GM18858 (cell line): ENCODE results near the gene NHSL2.
"Not testable (repeated sequence)": the region's sequence is repeated elsewhere in the genome, so short reads cannot be mapped to it uniquely, and the experiment has no call there.

Experiments used
- ATAC-seq: cut with Tn5 transposase; IDR thresholded peaks from one replicate; pipeline ENCODE4 v1.9.1; 2021; ENCODE audit not compliant: unreplicated experiment

The NHSL2 gene

GRCh38 chrX:71910643-71910985 is at the start of gene NHSL2:
Gene NHSL2 (plus strand): TSS chrX:71910845.
- no peak for ATAC-seq

GRCh38 chrX:71867680-71868079 is 43.0 kb upstream of the NHSL2 start:
- ATAC-seq: no peak

- not testable (repeated sequence) for ATAC-seq
Observed at GRCh38 chrX:71869566-71869965, 41.1 kb upstream of the NHSL2 start.

- no peak for ATAC-seq
Observed at GRCh38 chrX:71870208-71871098, 40.2 kb upstream of the NHSL2 start.

GRCh38 chrX:71871367-71871766 is 39.3 kb upstream of the NHSL2 start:
- ATAC-seq: no peak

- no peak for ATAC-seq
Observed at GRCh38 chrX:71872542-71873458, 37.8 kb upstream of the NHSL2 start.

GRCh38 chrX:71873459-71873833 is 37.2 kb upstream of the NHSL2 start:
- no peak for ATAC-seq

- ATAC-seq: not testable (repeated sequence)
Observed at GRCh38 chrX:71876841-71877240, 33.8 kb upstream of the NHSL2 start.

- ATAC-seq: no peak
Observed at GRCh38 chrX:71885099-71885498, 25.5 kb upstream of the NHSL2 start.

- ATAC-seq: no peak
Observed at GRCh38 chrX:71895607-71896006, 15.0 kb upstream of the NHSL2 start.

GRCh38 chrX:71906144-71906543 is 4.5 kb upstream of the NHSL2 start:
- ATAC-seq: no peak

- ATAC-seq: no peak
Observed at GRCh38 chrX:71908387-71908786, 2.3 kb upstream of the NHSL2 start.

GRCh38 chrX:71909956-71910355 is 689 bp upstream of the NHSL2 start:
- ATAC-seq: no peak

GRCh38 chrX:71910986-71911730 is 513 bp downstream of the NHSL2 start:
- ATAC-seq: no peak

GRCh38 chrX:71911731-71912050 is 1.0 kb downstream of the NHSL2 start:
- ATAC-seq: no peak

GRCh38 chrX:71912156-71912555 is 1.5 kb downstream of the NHSL2 start:
- no peak for ATAC-seq

- ATAC-seq: no peak
Observed at GRCh38 chrX:71913156-71913950, 2.7 kb downstream of the NHSL2 start.

GRCh38 chrX:71917621-71918343 is 7.1 kb downstream of the NHSL2 start:
- no peak for ATAC-seq

- ATAC-seq: no peak
Observed at GRCh38 chrX:71919431-71919830, 8.8 kb downstream of the NHSL2 start.

- ATAC-seq: no peak
Observed at GRCh38 chrX:71919886-71920285, 9.2 kb downstream of the NHSL2 start.
